ENCODE results near the gene NELL2. TPM values are rescaled to one million over a fixed set of nuclear protein-coding genes. Genes with fewer than 3 reads are reported as not detected.

The NELL2 gene
- total RNA-seq, 1 experiment from 2014 or later = 1.1 TPM

DNA sequence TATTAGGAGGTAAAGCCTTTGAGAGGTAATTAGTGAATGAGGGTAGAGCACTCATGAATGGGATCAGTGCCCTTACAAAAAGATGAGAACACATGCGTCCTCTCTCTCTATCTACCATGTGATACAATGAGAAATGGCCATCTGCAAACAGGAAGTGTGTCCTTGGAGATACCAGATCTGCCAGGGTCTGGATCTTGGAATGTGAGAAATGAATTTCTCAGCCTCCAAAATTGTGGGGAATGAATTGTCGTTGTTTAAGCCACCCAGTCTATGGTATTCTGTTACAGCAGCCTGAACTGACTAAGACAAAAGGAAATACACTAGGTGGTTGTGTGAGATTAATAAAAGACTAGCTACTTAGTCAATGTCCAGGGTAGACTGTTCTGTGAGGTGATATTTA, 366.6 kb downstream of the NELL2 start:
- ATAC-seq (no peak), DNase-seq (ENCODE audit: low read depth, low spot score) (no peak)
- Histone ChIP-seq H3K79me2 (ENCODE audit: insufficient read depth, low read length) (no peaks in the 10 kb centered on the region), H3K4me1 (ENCODE audit: control insufficient read depth in 1 of 2, insufficient read depth in 2 of 2, low read length in 2 of 2) (no peaks in the 10 kb centered on the region), H3K27me3 (ENCODE audit: insufficient read depth, low read length) (no peaks in the 10 kb centered on the region), H3K9me3 (ENCODE audit: control insufficient read depth in 1 of 2, insufficient read depth in 1 of 2, low read depth in 1 of 2, low read length in 2 of 2) (no peaks in the 10 kb centered on the region), H3K4me2 (ENCODE audit: low read length) (no peak overlapping the region), H3K36me3 (ENCODE audit: control insufficient read depth in 1 of 2, insufficient read depth in 2 of 2, low read length in 2 of 2) (no peaks in the 10 kb centered on the region), H3K9ac (ENCODE audit: low read length) (no peak overlapping the region), H3K27ac (ENCODE audit: low read depth, low read length) (no peak overlapping the region), H3K4me3 (replicated peaks in 1 of 2; ENCODE audit: low read depth in 1 of 2, low read length in 2 of 2) (no peak overlapping the region), H3K9me2 (ENCODE audit: insufficient read depth) (no peaks in the 10 kb centered on the region; the same call in 1 of the 2 replicates), H4K20me1 (ENCODE audit: insufficient read depth) (no peaks in the 10 kb centered on the region), H2AFZ (ENCODE audit: low read depth, low read length, poor library complexity, severe bottlenecking) (no peak overlapping the region)
- RAD21 ChIA-PET (ENCODE audit: low non-redundant PET in 1 of 2, low total read pairs in 2 of 2, uncharacterized antibody in 2 of 2, unreplicated experiment in 2 of 2) = no interaction called here
- CTCF ChIA-PET = interaction anchor here (1.6 kb wide), 1 partner anchor 12 kb away, joined by 7 read pairs; no protein-coding TSS in a partner anchor
- intact Hi-C loops (cut with micrococcal nuclease) = no loop called here
- POLR2A ChIA-PET = no interaction called here
- BruUV-seq (replicated peaks) = no TSS peak
- TF ChIP-seq CEBPB (IDR thresholded peaks at IDR 0.05; ENCODE audit: low read depth) = no peak
- TF ChIP-seq CBX3 (IDR thresholded peaks at IDR 0.05; ENCODE audit: low read depth) = no peak
- no peak for TF ChIP-seq SIN3A (IDR thresholded peaks at IDR 0.05; ENCODE audit: low read depth)
- no peak for TF ChIP-seq RAD21 (IDR thresholded peaks at IDR 0.05; ENCODE audit: low read depth)
- no peak for TF ChIP-seq JUND (IDR thresholded peaks at IDR 0.05)
- no peak for TF ChIP-seq ZBTB33 (IDR thresholded peaks at IDR 0.05; ENCODE audit: extremely low read depth, insufficient replicate concordance, low read length)
- no peak for TF ChIP-seq EGR1 (IDR thresholded peaks at IDR 0.05; ENCODE audit: low read depth)
- TF ChIP-seq EZH2 (IDR thresholded peaks at IDR 0.05) = no peak
- TF ChIP-seq ZNF274 (IDR thresholded peaks at IDR 0.05; ENCODE audit: low read depth, low read length) = no peak
- TF ChIP-seq TCF7L2 (IDR thresholded peaks at IDR 0.05; ENCODE audit: borderline replicate concordance, extremely low read depth, insufficient read depth, insufficient read length) = no peak
- no peak for TF ChIP-seq FOSL1 (IDR thresholded peaks at IDR 0.05; ENCODE audit: low read depth)

All from HCT116 (cell line).